ENCODE data around the gene EHD1. TPM values are rescaled to one million over a fixed set of nuclear protein-coding genes. Genes with fewer than 3 reads are reported as not detected.

Gene EHD1
- total and polyA plus RNA-seq, 2 of the 8 experiments (the other 6 are each of a cell fraction or from before 2014, with no cell fraction given) = 31.5 to 42.9 TPM

GRCh38 chr11:64882243-64882642 lies 3.8 kb upstream of the EHD1 start:
- no peak overlapping the region for H2BK20ac ChIP-seq (ENCODE audit: low read length)
- POLR2A ChIA-PET (ENCODE audit: partially characterized antibody) = interaction anchor here (24.6 kb wide), 1 partner anchor 24 kb away, joined by 408 read pairs; no protein-coding TSS in a partner anchor
- WGBS, 2 experiments (ENCODE audit: extremely low coverage in 1 of 2, insufficient coverage in 1 of 2, insufficient read length in 1 of 2, insufficient replicate concordance in 2 of 2, low coverage in 1 of 2, low lambda C conversion rate in 2 of 2, missing lambda C conversion rate in 1 of 2) = 93% methylated on average over 5 of the region's 5 CpGs; no CpG with 5 or more reads in 1 of the 2 experiments
- DNase-seq (ENCODE audit: low read depth in 1 of 2, low spot score in 2 of 2) (no peak), FAIRE-seq (no peak)
- H2BK15ac ChIP-seq (ENCODE audit: low read length) = no peak overlapping the region
- H2BK120ac ChIP-seq (replicated peaks; ENCODE audit: low read depth, low read length) = no peak overlapping the region
- no peak overlapping the region for H3K27ac ChIP-seq (ENCODE audit: low read depth, low read length)
- H3K27me3 ChIP-seq (replicated peaks in 1 of 4; ENCODE audit: control insufficient read depth in 3 of 4, extremely low read depth in 1 of 4, insufficient read depth in 3 of 4, low read length in 3 of 4) = peaks cover 0 to 4% (median 2%) of the 10 kb centered on the region in 4 experiments; a peak in 3 of 7 replicates
- no peak overlapping the region for H2AK5ac ChIP-seq (ENCODE audit: low read depth, low read length)
- no peak overlapping the region for H3K14ac ChIP-seq (ENCODE audit: insufficient read length)
- no peak overlapping the region for H3K18ac ChIP-seq (ENCODE audit: extremely low read depth, low read length)
- peaks cover 0 to 15% (median 5%) of the 10 kb centered on the region in 4 experiments; a peak in 6 of 7 replicates for H3K4me1 ChIP-seq (replicated peaks in 1 of 4; ENCODE audit: control insufficient read depth in 3 of 4, insufficient read depth in 4 of 4, low read length in 3 of 4)
- no peak overlapping the region for H2AFZ ChIP-seq (ENCODE audit: low read length)
- no peak overlapping the region for H3K9ac ChIP-seq (replicated peaks in 1 of 4; ENCODE audit: extremely low read depth in 1 of 4, low read depth in 3 of 4, low read length in 3 of 4)
- no peak overlapping the region for H3K4me3 ChIP-seq (ENCODE audit: extremely low read depth in 1 of 4, insufficient read depth in 2 of 4, low read depth in 3 of 4, low read length in 4 of 4)
- H3K4me2 ChIP-seq (ENCODE audit: insufficient read depth in 1 of 2, low read depth in 2 of 2, low read length in 2 of 2) = no peak overlapping the region
- no peak overlapping the region for H4K5ac ChIP-seq (ENCODE audit: insufficient read length, low read depth, low read length)
- H3K9me3 ChIP-seq (ENCODE audit: insufficient read depth in 2 of 2, low read depth in 1 of 2, low read length in 1 of 2) = no peaks in the 10 kb centered on the region
- H3K23me2 ChIP-seq (ENCODE audit: low read depth, low read length) = peaks cover 16% of the 10 kb centered on the region
- no peak overlapping the region for H3K56ac ChIP-seq (replicated peaks; ENCODE audit: insufficient read length, low read depth, low read length)
- no peak overlapping the region for H4K8ac ChIP-seq (ENCODE audit: extremely low read depth, insufficient read depth, low read length)
- CTCF ChIA-PET (ENCODE audit: partially characterized antibody) = interaction anchor here (1.4 to 32.2 kb wide), 3 partner anchors 10 to 168 kb away, joined by 3 to 1058 read pairs (median 118); partner anchors contain the start of gene CDC42BPG
- no peaks in the 10 kb centered on the region for H3K36me3 ChIP-seq (ENCODE audit: control insufficient read depth in 2 of 4, insufficient read depth in 4 of 4, low read length in 3 of 4)
- H2BK12ac ChIP-seq (ENCODE audit: low read depth, low read length) = no peak overlapping the region
- no peak overlapping the region for H4K91ac ChIP-seq (replicated peaks; ENCODE audit: insufficient read length, low read length)
- H3K4ac ChIP-seq (replicated peaks; ENCODE audit: insufficient read length, low read depth, low read length) = no peak overlapping the region
- H3K79me2 ChIP-seq (ENCODE audit: control insufficient read depth in 1 of 2, insufficient read depth in 2 of 2, low read length in 2 of 2) = no peaks in the 10 kb centered on the region
- no peak overlapping the region for H3K23ac ChIP-seq (ENCODE audit: insufficient read length)
- no peaks in the 10 kb centered on the region for H3K79me1 ChIP-seq (ENCODE audit: low read depth, low read length)
- no peak overlapping the region for H2BK5ac ChIP-seq (ENCODE audit: low read depth, low read length)
- no peaks in the 10 kb centered on the region for H4K20me1 ChIP-seq (replicated peaks in 1 of 2; ENCODE audit: control insufficient read depth in 1 of 2, insufficient read depth in 2 of 2, low read length in 2 of 2)
- TF ChIP-seq JUN (IDR thresholded peaks at IDR 0.05; ENCODE audit: low read depth, low read length) (no peak), SAP30 (IDR thresholded peaks at IDR 0.05; ENCODE audit: insufficient read depth, insufficient replicate concordance, low read length) (no peak), NRF1 (IDR thresholded peaks at IDR 0.05; ENCODE audit: low read depth, low read length) (no peak), MAFK (IDR thresholded peaks at IDR 0.05; ENCODE audit: low read depth, low read length) (no peak), EP300 (IDR thresholded peaks at IDR 0.05; ENCODE audit: borderline replicate concordance in 1 of 2, low read depth in 2 of 2, low read length in 2 of 2) (no peak), SP1 (IDR thresholded peaks at IDR 0.05; ENCODE audit: low read depth, low read length) (no peak), KDM1A (IDR thresholded peaks at IDR 0.05; ENCODE audit: borderline replicate concordance, low read length) (no peak), RFX5 (IDR thresholded peaks at IDR 0.05; ENCODE audit: borderline replicate concordance, low read depth, low read length) (no peak), SP2 (IDR thresholded peaks at IDR 0.05; ENCODE audit: low read length) (no peak), CREB1 (IDR thresholded peaks at IDR 0.05) (no peak), GTF2F1 (IDR thresholded peaks at IDR 0.05; ENCODE audit: borderline replicate concordance, low read depth, low read length) (no peak), ZNF274 (IDR thresholded peaks at IDR 0.05; ENCODE audit: borderline replicate concordance, extremely low read depth, low read length) (no peak), RBBP5 (IDR thresholded peaks at IDR 0.05; ENCODE audit: borderline replicate concordance, low read depth, low read length) (no peak)
- TF ChIP-seq, protein P1, sequence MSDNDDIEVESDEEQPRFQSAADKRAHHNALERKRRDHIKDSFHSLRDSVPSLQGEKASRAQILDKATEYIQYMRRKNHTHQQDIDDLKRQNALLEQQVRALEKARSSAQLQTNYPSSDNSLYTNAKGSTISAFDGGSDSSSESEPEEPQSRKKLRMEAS (IDR thresholded peaks at IDR 0.05) = no peak
